ENCODE data around the gene CST1.
"Not testable (repeated sequence)": the region's sequence is repeated elsewhere in the genome, so short reads cannot be mapped to it uniquely, and the experiment has no call there.

DNA sequence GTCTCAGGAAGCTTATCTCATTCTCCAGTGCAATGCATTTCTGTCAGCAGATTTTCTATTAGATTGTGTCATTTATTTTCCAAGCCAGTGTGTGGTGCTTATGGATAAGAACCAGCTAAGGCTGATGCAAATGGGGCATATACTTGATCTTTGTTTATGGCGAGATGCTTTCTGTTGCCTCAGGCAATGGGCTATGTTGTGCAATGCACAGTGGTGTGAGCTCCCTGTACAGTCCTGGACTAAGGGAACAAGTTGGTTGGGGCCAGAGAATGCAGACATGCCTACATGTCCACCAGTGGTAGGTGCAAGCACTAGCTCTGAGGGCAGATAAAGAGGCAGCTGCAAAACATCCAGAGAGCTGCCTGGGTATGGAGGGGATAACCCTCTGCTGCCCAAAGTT lies 16.3 kb downstream of the CST1 start:
- TF ChIP-seq, protein P1, sequence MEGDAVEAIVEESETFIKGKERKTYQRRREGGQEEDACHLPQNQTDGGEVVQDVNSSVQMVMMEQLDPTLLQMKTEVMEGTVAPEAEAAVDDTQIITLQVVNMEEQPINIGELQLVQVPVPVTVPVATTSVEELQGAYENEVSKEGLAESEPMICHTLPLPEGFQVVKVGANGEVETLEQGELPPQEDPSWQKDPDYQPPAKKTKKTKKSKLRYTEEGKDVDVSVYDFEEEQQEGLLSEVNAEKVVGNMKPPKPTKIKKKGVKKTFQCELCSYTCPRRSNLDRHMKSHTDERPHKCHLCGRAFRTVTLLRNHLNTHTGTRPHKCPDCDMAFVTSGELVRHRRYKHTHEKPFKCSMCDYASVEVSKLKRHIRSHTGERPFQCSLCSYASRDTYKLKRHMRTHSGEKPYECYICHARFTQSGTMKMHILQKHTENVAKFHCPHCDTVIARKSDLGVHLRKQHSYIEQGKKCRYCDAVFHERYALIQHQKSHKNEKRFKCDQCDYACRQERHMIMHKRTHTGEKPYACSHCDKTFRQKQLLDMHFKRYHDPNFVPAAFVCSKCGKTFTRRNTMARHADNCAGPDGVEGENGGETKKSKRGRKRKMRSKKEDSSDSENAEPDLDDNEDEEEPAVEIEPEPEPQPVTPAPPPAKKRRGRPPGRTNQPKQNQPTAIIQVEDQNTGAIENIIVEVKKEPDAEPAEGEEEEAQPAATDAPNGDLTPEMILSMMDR (IDR thresholded peaks at IDR 0.05), result not testable (repeated sequence)
- not testable (repeated sequence) for TF ChIP-seq POLR2A (IDR thresholded peaks at IDR 0.05)

Data from lower leg skin (tissue), 3 donors.